HCT116 (cell line): ENCODE measurements around the gene CCDC70.

ENCODE experiments used
- CBX3 ChIP-seq: IDR thresholded peaks from 2 replicates; pipeline ENCODE4 v1.6.1; 2012; ENCODE audit warnings: low read depth
- EZH2 ChIP-seq: fragments of 200-600 bp; sonication (generic); IDR thresholded peaks from 2 replicates; pipeline ENCODE4 v1.6.1; 2017; ENCODE audit warnings: antibody characterized with exemption, mixed run types
- POLR2A ChIP-seq: IDR thresholded peaks from 2 replicates; pipeline ENCODE4 v1.7.0; 2011; ENCODE audit warnings: borderline replicate concordance; ENCODE audit not compliant: insufficient read depth, insufficient read length; ENCODE audit errors: extremely low read depth
- RAD21 ChIP-seq: IDR thresholded peaks from 2 replicates; pipeline ENCODE4 v1.6.1; 2012; ENCODE audit warnings: low read depth, mild to moderate bottlenecking
- SP1 ChIP-seq: IDR thresholded peaks from 2 replicates; pipeline ENCODE4 v1.6.1; 2012; ENCODE audit warnings: low read depth
- ZFX ChIP-seq: fragments of 450-650 bp; IDR thresholded peaks from 2 replicates; pipeline ENCODE4 v1.6.1; 2017
- TF ChIP-seq, protein P1 (sequence below), 3 experiments: fragments of 200-600 bp in 1 of 3; sonication (generic) in 1 of 3; IDR thresholded peaks in 2 of 3; conservative IDR thresholded peaks in 1 of 3; 2 replicates each; pipeline ENCODE4 v1.5.1; 2012 to 2017; ENCODE audit warnings: low read depth in 2 of 3, low read length in 2 of 3, antibody characterized with exemption in 1 of 3, borderline replicate concordance in 1 of 3, control low read depth in 1 of 3, mild to moderate bottlenecking in 1 of 3, mixed read lengths in 1 of 3, mixed run types in 1 of 3, moderate library complexity in 1 of 3; ENCODE audit not compliant: insufficient read depth in 1 of 3
- TF ChIP-seq, protein P2 (sequence below): IDR thresholded peaks from 2 replicates; pipeline ENCODE4 v1.6.1; 2012
- TF ChIP-seq, protein P3 (sequence below): IDR thresholded peaks from 2 replicates; pipeline ENCODE4 v1.6.1; 2012; ENCODE audit warnings: low read depth
- TF ChIP-seq, protein P4 (sequence below): IDR thresholded peaks from 2 replicates; pipeline ENCODE4 v1.6.1; 2012

DNA sequence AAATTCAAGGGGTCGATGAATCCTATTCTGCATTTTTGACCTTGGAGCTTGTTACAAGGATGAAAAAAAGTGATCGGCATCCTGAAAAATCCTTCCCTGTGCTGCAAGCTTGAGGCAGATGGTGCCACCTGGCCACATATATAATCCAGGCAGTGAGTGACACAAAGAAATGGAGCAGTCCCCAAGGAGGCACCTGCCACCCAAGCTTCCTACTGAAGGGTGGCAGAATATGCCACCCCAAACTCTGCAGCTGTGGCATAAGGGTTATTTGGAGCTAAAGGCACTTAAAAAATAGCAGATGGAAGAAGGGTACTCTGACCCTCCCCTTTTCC is 32.2 kb upstream of the CCDC70 start:
- TF ChIP-seq, protein P1, sequence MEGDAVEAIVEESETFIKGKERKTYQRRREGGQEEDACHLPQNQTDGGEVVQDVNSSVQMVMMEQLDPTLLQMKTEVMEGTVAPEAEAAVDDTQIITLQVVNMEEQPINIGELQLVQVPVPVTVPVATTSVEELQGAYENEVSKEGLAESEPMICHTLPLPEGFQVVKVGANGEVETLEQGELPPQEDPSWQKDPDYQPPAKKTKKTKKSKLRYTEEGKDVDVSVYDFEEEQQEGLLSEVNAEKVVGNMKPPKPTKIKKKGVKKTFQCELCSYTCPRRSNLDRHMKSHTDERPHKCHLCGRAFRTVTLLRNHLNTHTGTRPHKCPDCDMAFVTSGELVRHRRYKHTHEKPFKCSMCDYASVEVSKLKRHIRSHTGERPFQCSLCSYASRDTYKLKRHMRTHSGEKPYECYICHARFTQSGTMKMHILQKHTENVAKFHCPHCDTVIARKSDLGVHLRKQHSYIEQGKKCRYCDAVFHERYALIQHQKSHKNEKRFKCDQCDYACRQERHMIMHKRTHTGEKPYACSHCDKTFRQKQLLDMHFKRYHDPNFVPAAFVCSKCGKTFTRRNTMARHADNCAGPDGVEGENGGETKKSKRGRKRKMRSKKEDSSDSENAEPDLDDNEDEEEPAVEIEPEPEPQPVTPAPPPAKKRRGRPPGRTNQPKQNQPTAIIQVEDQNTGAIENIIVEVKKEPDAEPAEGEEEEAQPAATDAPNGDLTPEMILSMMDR (IDR thresholded peaks at IDR 0.05 in 2 of 3, conservative IDR thresholded peaks at IDR 0.05 in 1 of 3; ENCODE audit: borderline replicate concordance in 1 of 3, insufficient read depth in 1 of 3, low read depth in 2 of 3, low read length in 2 of 3): no peak
- TF ChIP-seq POLR2A: no peak
- no peak for TF ChIP-seq SP1
- TF ChIP-seq, protein P2, sequence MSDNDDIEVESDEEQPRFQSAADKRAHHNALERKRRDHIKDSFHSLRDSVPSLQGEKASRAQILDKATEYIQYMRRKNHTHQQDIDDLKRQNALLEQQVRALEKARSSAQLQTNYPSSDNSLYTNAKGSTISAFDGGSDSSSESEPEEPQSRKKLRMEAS: no peak
- TF ChIP-seq, protein P3, sequence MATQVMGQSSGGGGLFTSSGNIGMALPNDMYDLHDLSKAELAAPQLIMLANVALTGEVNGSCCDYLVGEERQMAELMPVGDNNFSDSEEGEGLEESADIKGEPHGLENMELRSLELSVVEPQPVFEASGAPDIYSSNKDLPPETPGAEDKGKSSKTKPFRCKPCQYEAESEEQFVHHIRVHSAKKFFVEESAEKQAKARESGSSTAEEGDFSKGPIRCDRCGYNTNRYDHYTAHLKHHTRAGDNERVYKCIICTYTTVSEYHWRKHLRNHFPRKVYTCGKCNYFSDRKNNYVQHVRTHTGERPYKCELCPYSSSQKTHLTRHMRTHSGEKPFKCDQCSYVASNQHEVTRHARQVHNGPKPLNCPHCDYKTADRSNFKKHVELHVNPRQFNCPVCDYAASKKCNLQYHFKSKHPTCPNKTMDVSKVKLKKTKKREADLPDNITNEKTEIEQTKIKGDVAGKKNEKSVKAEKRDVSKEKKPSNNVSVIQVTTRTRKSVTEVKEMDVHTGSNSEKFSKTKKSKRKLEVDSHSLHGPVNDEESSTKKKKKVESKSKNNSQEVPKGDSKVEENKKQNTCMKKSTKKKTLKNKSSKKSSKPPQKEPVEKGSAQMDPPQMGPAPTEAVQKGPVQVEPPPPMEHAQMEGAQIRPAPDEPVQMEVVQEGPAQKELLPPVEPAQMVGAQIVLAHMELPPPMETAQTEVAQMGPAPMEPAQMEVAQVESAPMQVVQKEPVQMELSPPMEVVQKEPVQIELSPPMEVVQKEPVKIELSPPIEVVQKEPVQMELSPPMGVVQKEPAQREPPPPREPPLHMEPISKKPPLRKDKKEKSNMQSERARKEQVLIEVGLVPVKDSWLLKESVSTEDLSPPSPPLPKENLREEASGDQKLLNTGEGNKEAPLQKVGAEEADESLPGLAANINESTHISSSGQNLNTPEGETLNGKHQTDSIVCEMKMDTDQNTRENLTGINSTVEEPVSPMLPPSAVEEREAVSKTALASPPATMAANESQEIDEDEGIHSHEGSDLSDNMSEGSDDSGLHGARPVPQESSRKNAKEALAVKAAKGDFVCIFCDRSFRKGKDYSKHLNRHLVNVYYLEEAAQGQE: no peak
- TF ChIP-seq EZH2: no peak
- no peak for TF ChIP-seq CBX3
- TF ChIP-seq, protein P4, sequence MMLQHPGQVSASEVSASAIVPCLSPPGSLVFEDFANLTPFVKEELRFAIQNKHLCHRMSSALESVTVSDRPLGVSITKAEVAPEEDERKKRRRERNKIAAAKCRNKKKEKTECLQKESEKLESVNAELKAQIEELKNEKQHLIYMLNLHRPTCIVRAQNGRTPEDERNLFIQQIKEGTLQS: no peak
- no peak for TF ChIP-seq ZFX
- TF ChIP-seq RAD21: no peak
